K562 (cell line): ENCODE data around the gene ATP6V1G2. TPM values are rescaled to one million over a fixed set of nuclear protein-coding genes. Genes with fewer than 3 reads are reported as not detected.

Source experiments
- ARID4B ChIP-seq: sonication (generic); formaldehyde crosslinking; IDR thresholded peaks from 2 replicates; pipeline ENCODE4 v1.8.0; 2022; ENCODE audit warnings: mild to moderate bottlenecking, missing genetic modification reagents
- CREM ChIP-seq: IDR thresholded peaks from 2 replicates; pipeline ENCODE4 v1.6.1; 2014; ENCODE audit warnings: antibody characterized with exemption, low read depth
- EZH2 ChIP-seq: IDR thresholded peaks from 2 replicates; pipeline ENCODE4 v1.6.1; 2012; ENCODE audit warnings: low read depth, mild to moderate bottlenecking, inconsistent platforms, low read length, borderline replicate concordance
- NEUROD1 ChIP-seq: fragments of 150-350 bp; IDR thresholded peaks from 2 replicates; pipeline ENCODE4 v1.6.1; 2014; ENCODE audit warnings: borderline replicate concordance, low read length, low read depth; ENCODE audit not compliant: partially characterized antibody
- ZC3H8 ChIP-seq: fragments of 450-650 bp; IDR thresholded peaks from 2 replicates; pipeline ENCODE4 v1.6.1; 2017
- ZNF318 ChIP-seq, 2 experiments: fragments of 450-650 bp; IDR thresholded peaks; 2 replicates each; pipeline ENCODE4 v1.6.1; 2016; ENCODE audit warnings: mild to moderate bottlenecking in 2 of 2, borderline replicate concordance in 1 of 2, low read depth in 1 of 2, moderate library complexity in 1 of 2
- ZNF512 ChIP-seq: IDR thresholded peaks from 2 replicates; pipeline ENCODE4 v1.6.1; 2016; ENCODE audit warnings: missing genetic modification characterization, missing compliant biosample characterization
- polyA plus RNA-seq, 8 experiments: library from polyadenylated mRNA; depleted of rRNA in 4 of 8; stranded (reverse) in 5 of 8; unstranded in 3 of 8; fragments of >200 nt; fragmentation: Nextera tagmentation in 2 of 8; fragmentation: Illumina TruSeq in 1 of 8; extraction: Ambion mirVana in 2 of 8; extraction: Trizol in 1 of 8; gene quantifications; 2 replicates each; pipeline versions ENCODE4 v1.2.1 to v1.2.3, GENCODE V29; 2011 to 2014; ENCODE audit warnings: inconsistent platforms in 1 of 8, missing spikeins in 1 of 8
- total RNA-seq, 7 experiments: library from RNA; depleted of rRNA in 6 of 7; stranded (reverse); fragments of >200 nt in 6 of 7; fragmentation: Illumina TruSeq in 2 of 7; extraction: Trizol in 2 of 7; gene quantifications; 2 replicates each; pipeline versions ENCODE4 v1.2.1 to v1.2.3, GENCODE V29; 2011 to 2021; ENCODE audit warnings: low replicate concordance in 1 of 7

ATP6V1G2 gene
- total and polyA plus RNA-seq, 9 of the 15 experiments (the other 6 are each of a cell fraction or from before 2014, with no cell fraction given) = 0.14 to 1.5 (median 0.33) TPM

- no peak; a peak in 1 of 4 replicates for TF ChIP-seq ZNF318 (IDR thresholded peaks at IDR 0.05; ENCODE audit: borderline replicate concordance in 1 of 2, low read depth in 1 of 2)
- no peak for TF ChIP-seq ARID4B (CRISPR knock-in tag)
- peak; percentile 99 for TF ChIP-seq ZNF512 (tag)
- TF ChIP-seq ZC3H8 = no peak
- peak; percentile 98 for TF ChIP-seq CREM
- no peak for TF ChIP-seq EZH2
- TF ChIP-seq NEUROD1 = peak; percentile 84
Measured at GRCh38 chr6:31546958-31547726, 734 bp upstream of the ATP6V1G2 start, which contains the start of gene NFKBIL1 (continued).
